SW480 (cell line): ENCODE data around the gene SCRN1.

Experiments used
- DNase-seq: peaks from one replicate; pipeline ENCODE4 v3.0.0-alpha.2; 2016; ENCODE audit warnings: low spot score

The SCRN1 gene

GRCh38 chr7:29926741-29927140 lies 62.9 kb downstream of the SCRN1 start:
- no peak for DNase-seq

GRCh38 chr7:29926216-29926615 lies 63.4 kb downstream of the SCRN1 start:
- no peak for DNase-seq

DNA sequence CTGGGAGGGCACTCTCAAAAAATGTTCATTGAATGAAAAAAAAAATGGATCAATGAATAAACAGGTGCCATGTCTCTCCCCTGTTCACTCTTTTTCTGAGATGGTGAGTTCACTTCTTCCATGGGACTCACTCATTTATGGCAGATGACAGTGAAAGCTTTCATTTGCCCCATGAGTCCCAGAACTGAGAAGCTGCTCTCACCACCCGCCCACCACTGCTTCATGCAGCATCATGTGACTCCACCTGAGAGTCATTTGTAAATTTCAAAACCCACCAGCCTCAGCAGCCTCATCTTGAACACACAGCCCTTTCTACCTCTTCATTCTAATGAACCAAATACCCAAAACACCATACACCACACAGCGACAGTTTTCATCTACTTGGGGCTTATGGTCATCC lies 64.9 kb downstream of the SCRN1 start:
- no peak for DNase-seq

DNA sequence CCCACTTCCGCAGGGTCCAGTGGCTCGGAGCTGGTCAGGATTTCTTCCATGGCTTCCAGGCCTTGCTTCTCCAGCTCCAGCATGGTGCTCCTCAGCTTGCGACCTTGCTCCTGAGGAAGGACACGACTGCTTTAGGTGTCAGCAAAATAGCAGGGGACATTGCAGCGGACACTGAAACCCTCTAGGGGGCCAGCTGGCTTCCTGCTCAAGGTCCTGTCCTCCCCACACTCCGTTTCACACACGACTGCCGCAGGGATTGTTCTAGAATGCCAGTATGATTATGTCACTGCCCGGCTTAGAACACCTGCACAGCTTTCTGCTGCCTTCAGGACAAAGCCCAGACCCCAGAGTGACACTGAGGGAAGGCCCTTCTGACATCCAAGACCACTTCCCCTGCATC lies 65.6 kb downstream of the SCRN1 start:
- DNase-seq, result peak; percentile 18

DNA sequence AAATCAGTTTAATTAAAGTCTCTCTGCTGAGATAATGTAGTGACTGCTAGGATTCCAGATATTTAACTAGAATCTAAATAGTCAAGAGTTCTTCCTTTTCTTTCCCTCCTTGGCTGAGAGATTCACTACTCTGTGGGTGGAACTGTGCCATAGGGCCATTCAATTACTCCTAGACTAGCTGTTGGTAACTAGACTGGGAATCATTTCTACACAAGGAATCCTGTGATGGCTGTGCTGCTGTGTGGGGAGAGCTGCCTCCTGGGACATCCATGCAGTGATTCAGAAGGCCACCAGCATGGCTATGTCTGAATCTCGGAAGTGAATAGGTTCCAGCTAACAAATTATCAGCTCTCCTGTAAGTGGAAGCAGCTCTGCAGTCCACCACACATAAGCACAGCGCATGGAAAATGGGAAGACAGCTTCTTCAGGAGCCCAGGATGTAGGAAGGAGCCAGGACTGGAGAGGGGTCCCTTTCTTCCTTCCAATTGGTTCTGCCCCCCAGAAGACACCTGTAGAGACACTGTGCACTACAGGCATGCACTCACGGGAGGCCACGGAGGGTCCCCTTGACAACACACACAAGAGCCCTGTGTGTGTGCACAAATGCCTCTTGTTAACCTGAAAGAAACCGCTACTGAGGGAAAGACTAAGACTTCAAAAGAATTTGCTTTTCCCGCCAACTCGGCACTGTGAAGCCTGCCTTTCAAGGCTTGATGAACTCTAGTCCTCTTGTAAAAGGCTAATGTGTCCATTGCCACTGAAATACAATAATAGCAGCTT lies 66.5 kb downstream of the SCRN1 start:
- DNase-seq, result no peak

- peak; percentile 81 for DNase-seq
Measured at GRCh38 chr7:29921404-29922010, 68.1 kb downstream of the SCRN1 start.

DNA sequence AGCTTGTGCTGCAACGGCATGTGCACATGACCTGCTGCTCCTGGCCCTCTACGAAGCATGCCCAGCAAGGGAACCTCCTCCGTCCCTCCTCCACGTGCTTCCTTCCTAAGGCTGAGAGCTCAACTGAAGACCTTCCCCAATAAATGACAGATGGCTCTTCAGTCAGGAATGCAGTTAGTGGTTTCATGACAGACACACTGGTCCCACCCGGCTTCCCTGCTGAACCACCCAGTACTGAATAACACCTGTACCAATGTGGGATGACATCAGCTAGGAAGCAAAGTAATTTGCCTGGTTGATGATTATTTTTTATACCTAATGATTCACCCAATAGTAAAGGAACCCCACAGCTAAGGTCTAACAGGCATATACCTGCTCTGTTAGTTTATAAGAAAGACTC lies 69.1 kb downstream of the SCRN1 start:
- peak; percentile 37 for DNase-seq

- DNase-seq, result no peak
Measured at GRCh38 chr7:29919790-29920189, 69.8 kb downstream of the SCRN1 start.

DNA sequence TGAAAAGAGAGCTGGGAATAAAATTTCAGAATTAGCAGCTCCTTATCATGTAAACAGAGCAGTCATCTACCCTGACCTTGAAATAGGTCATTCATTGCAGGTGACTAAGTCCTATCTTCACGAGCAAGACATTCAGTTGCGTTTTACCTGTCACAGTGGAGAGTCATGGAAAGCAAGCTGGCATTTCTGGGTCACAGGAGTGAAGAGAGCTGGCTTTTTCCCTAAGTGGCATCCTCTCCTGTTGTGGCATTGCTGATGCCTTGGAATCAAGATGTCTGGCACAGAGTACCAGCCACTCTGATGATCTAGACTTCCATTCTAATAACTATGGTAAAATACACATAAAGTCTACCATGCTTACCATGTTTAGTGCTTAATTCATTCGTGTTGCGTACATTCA lies 70.8 kb downstream of the SCRN1 start:
- no peak for DNase-seq

DNA sequence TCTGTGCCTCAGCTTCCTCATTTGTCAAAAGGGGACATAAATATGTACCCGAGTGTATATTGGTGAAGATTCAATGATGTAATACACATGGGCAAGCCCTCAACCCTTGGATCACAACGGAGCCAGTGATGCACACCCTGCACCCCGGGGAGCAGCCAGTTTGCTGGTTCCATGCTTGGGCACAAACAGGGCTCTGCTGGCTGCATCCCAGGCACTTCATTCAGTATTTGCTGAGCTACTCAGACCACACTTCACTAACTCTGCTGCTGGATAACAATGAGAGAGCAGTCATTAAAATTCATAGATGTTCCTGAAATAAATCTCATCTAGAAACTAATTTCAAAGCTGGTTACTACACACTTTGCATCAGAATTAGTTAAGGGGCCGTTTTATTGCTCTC lies 72.0 kb downstream of the SCRN1 start:
- DNase-seq, result no peak

GRCh38 chr7:29915481-29916215 lies 74.0 kb downstream of the SCRN1 start:
- DNase-seq, result no peak

GRCh38 chr7:29914180-29914579 lies 75.4 kb downstream of the SCRN1 start:
- no peak for DNase-seq

GRCh38 chr7:29906200-29907022 lies 83.2 kb downstream of the SCRN1 start:
- DNase-seq, result no peak

DNA sequence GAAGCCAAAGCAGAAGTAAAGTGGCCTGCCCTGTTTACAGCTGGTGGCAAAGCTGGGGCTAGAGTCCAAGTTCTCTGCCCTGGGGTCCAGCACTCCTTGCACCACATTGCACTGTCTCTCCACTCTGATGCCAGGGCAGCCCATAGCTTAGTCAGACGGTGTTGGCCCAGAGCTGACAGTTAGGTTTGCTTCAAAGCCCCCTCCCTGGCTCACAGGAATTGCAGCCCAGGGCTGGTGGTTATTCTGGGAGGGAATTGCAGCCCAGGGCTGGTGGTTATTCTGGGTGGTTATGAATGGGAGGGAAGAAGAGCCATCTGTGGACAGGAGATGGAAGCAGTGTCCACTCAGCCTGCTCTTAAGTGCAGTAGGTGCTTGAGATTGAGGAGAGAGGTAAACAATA lies 88.9 kb downstream of the SCRN1 start:
- no peak for DNase-seq

DNA sequence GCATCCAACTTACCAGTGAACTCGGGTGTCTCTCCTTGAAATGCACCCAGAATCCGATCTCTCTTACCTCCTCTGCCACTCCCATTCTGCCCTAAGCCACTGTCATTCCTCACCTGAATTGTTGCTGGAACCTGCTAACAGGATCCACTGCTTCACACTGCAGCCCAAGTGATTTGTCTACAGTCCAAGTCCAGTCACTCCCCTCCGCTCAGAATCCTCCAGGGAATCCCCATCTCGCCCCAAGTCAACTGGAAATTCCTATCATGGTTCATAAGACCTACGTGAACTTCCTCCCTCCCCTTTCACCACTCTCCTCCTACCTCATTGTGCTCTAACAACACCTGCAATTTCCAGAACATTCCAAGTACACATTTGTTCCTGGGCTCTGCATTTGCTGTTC lies 91.3 kb downstream of the SCRN1 start:
- DNase-seq, result no peak

DNA sequence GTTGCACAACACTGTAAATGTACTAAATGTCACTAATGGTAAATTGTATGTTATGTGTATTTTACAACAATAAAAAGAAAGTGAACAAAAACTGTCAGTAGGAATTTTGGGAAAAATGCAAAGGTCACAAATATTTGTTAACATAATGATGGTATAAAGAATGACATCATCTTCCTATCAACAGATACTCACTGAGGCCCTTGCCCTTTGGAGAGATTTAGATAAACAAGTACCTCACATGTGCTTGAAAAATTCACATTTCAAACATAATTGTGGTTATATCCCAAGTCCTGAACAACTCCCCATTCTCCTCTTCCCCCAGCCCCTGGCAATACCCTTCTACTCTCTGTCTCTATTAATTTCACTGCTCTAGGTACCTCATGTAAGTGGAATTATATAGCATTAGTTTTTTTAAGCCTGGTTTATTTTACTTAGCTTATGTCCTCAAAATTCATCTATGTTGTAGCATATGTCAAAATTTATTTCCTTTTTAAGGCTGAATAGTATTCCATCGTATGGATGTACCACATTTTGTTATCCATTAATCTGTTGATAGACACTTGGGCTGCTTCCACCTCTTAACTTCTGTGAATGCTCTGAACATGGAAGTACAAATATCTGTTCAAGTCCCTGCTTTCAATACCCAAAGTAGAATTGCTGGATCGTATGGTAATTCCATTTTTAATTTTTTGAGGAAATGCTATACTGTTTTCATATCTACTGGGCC lies 92.8 kb downstream of the SCRN1 start:
- DNase-seq, result no peak

DNA sequence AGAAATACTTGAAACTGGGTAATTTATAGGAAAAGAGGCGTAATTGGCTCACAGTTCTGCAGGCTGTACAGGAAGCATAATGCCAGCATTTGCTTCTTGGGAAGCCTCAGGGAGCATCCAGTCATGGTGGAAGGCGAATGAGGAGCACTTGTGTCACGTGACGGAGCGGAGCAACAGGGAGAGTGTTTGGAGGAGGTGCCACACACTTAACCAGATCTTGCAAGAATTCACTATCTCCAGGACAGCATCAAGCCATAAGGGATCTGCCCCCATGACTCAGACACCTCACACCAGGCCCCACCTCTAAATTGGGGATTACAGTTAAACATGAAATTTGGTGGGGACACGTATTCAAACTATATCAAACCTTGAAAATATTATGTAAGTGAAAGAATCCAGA lies 94.0 kb downstream of the SCRN1 start:
- DNase-seq, result no peak

DNA sequence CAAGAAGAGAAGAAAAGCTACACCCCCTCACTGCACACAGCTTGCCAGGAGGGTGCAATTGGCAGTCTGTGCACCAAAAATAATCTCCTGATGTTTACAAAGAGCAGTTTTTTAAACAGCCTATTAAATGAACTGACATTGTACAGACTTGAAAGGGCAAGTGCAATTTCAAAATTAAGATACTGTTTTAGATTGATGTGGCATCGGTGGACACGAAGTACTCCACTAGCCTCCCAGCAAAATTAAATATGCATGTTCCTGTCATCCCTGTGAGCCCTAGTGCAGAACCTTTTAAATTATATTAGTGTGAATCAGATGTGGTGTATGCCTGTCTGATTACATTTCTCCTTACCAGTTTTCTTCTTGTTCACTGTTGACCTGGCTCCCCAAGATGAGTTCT lies 95.3 kb downstream of the SCRN1 start:
- DNase-seq, result no peak

DNA sequence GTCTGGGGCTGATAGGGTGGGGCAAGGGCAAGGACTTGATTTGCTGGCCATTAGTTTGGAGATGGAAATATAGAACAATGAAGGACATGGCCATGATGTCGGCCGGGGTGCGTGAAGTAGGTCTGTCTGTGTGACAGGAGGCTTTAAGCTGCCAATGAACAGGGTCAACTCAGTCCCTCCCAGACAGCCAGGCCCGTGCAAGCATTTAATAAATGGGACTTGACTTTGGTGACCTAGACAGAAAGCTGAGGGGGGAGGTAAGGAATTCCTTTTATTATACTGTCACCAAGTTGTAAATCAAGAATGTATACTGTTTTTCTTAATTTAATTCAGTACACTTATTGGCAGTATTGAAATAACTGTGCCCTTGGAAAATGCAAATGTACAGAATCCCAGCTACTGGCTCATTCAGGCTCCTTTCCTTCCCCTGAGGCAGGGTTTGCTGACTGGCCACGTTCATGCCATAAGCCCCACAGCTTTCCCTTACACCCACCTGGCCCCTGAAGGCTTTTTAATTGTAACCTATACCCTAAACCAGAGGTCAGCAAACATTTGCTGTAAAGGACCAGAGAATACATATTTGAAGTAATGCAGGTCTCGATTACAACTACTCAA lies 96.1 kb downstream of the SCRN1 start:
- no peak for DNase-seq

- DNase-seq, result no peak
Measured at GRCh38 chr7:29892231-29892630, 97.4 kb downstream of the SCRN1 start.

DNA sequence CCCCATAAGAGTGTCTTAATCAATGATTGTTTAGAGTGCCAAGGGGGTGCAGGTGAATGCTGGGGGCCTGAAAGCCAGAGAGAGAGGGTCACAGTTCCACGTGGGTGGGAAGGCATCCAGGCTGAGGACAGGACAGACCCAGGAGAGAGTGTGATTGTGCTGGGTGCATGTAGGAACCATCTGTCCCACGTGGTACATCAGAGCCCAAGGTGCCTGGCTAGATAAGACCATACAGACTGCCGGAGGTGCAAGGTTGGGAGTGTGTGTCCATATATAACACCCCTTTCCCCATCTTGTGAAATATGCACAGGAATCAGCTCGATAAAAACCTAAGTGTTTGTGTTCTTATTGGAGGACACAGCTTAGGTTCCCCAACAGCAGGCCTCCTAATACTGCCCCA lies 97.8 kb downstream of the SCRN1 start:
- DNase-seq, result no peak
